OCI-LY1 (cell line): ENCODE measurements around the gene ABLIM2.

ENCODE experiments used
- CTCF ChIP-seq: fragments of 200-600 bp; sonication (generic), shearing (Covaris generic); IDR thresholded peaks from 2 replicates; pipeline ENCODE4 v1.5.1; 2017; ENCODE audit warnings: mild to moderate bottlenecking, antibody characterized with exemption, low read length, moderate library complexity, mixed read lengths
- EZH2 ChIP-seq: fragments of 200-600 bp; sonication (generic), shearing (Covaris generic); IDR thresholded peaks from 2 replicates; pipeline ENCODE4 v1.8.0; 2017; ENCODE audit warnings: borderline replicate concordance, mixed run types, mild to moderate bottlenecking, antibody characterized with exemption, low read length, moderate library complexity, mixed read lengths

- TF ChIP-seq CTCF (no peak), EZH2 (no peak)
Observed at GRCh38 chr4:8169763-8170162, 11.2 kb upstream of the ABLIM2 start.
